ENCODE results near the gene ERFL.

The ERFL gene

GRCh38 chr19:41959056-41960053 lies 31.1 kb upstream of the ERFL start, which contains the start of gene RABAC1 (continued):
- no peak for TF ChIP-seq PRDM1 (tag by site-specific recombination; IDR thresholded peaks at IDR 0.05)
- no peak for TF ChIP-seq ZNF624 (tag by site-specific recombination; IDR thresholded peaks at IDR 0.05)
- TF ChIP-seq ZNF670 (tag by site-specific recombination; IDR thresholded peaks at IDR 0.05; ENCODE audit: low read depth): no peak
- TF ChIP-seq ZIC2 (tag by site-specific recombination; IDR thresholded peaks at IDR 0.05): no peak
- TF ChIP-seq RBAK (tag by site-specific recombination; IDR thresholded peaks at IDR 0.05): no peak
- TF ChIP-seq ZNF501 (tag by site-specific recombination; IDR thresholded peaks at IDR 0.05): peak; percentile 65; the same call in 1 of the 2 replicates
- TF ChIP-seq GLIS1 (tag by site-specific recombination; IDR thresholded peaks at IDR 0.05): peak; percentile 88
- TF ChIP-seq, protein P1, sequence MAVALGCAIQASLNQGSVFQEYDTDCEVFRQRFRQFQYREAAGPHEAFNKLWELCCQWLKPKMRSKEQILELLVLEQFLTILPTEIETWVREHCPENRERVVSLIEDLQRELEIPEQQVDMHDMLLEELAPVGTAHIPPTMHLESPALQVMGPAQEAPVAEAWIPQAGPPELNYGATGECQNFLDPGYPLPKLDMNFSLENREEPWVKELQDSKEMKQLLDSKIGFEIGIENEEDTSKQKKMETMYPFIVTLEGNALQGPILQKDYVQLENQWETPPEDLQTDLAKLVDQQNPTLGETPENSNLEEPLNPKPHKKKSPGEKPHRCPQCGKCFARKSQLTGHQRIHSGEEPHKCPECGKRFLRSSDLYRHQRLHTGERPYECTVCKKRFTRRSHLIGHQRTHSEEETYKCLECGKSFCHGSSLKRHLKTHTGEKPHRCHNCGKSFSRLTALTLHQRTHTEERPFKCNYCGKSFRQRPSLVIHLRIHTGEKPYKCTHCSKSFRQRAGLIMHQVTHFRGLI (tag by site-specific recombination; IDR thresholded peaks at IDR 0.05): no peak
- TF ChIP-seq ZNF19 (tag by site-specific recombination; IDR thresholded peaks at IDR 0.05; ENCODE audit: low read depth): no peak
- 0 out of 2 replicates have a peak, but pooled peaks have one; percentile 16 for TF ChIP-seq IKZF3 (tag by site-specific recombination; IDR thresholded peaks at IDR 0.05)
- TF ChIP-seq ZNF174 (tag by site-specific recombination; IDR thresholded peaks at IDR 0.05): no peak
- TF ChIP-seq, protein P2, sequence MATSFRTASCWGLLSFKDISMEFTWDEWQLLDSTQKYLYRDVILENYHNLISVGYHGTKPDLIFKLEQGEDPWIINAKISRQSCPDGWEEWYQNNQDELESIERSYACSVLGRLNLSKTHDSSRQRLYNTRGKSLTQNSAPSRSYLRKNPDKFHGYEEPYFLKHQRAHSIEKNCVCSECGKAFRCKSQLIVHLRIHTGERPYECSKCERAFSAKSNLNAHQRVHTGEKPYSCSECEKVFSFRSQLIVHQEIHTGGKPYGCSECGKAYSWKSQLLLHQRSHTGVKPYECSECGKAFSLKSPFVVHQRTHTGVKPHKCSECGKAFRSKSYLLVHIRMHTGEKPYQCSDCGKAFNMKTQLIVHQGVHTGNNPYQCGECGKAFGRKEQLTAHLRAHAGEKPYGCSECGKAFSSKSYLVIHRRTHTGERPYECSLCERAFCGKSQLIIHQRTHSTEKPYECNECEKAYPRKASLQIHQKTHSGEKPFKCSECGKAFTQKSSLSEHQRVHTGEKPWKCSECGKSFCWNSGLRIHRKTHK (tag by site-specific recombination; IDR thresholded peaks at IDR 0.05): no peak
- no peak for TF ChIP-seq ZNF585B (tag by site-specific recombination; IDR thresholded peaks at IDR 0.05)
- TF ChIP-seq ZNF518A (tag by site-specific recombination; conservative IDR thresholded peaks at IDR 0.05; ENCODE audit: low read depth): no peak; the same call in 1 of the 2 replicates
- TF ChIP-seq ZNF202 (tag by site-specific recombination; IDR thresholded peaks at IDR 0.05; ENCODE audit: borderline replicate concordance): no peak
- TF ChIP-seq, protein P3, sequence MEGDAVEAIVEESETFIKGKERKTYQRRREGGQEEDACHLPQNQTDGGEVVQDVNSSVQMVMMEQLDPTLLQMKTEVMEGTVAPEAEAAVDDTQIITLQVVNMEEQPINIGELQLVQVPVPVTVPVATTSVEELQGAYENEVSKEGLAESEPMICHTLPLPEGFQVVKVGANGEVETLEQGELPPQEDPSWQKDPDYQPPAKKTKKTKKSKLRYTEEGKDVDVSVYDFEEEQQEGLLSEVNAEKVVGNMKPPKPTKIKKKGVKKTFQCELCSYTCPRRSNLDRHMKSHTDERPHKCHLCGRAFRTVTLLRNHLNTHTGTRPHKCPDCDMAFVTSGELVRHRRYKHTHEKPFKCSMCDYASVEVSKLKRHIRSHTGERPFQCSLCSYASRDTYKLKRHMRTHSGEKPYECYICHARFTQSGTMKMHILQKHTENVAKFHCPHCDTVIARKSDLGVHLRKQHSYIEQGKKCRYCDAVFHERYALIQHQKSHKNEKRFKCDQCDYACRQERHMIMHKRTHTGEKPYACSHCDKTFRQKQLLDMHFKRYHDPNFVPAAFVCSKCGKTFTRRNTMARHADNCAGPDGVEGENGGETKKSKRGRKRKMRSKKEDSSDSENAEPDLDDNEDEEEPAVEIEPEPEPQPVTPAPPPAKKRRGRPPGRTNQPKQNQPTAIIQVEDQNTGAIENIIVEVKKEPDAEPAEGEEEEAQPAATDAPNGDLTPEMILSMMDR (tag by site-specific recombination; IDR thresholded peaks at IDR 0.05): peak; percentile 88
- TF ChIP-seq, protein P4, sequence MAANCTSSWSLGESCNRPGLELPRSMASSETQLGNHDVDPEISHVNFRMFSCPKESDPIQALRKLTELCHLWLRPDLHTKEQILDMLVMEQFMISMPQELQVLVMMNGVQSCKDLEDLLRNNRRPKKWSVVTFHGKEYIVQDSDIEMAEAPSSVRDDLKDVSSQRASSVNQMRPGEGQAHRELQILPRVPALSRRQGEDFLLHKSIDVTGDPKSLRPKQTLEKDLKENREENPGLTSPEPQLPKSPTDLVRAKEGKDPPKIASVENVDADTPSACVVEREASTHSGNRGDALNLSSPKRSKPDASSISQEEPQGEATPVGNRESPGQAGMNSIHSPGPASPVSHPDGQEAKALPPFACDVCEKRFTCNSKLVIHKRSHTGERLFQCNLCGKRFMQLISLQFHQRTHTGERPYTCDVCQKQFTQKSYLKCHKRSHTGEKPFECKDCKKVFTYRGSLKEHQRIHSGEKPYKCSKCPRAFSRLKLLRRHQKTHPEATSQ (tag by site-specific recombination; IDR thresholded peaks at IDR 0.05): no peak; the same call in 1 of the 2 replicates
- no peak for TF ChIP-seq PBX3 (CRISPR knock-in tag; IDR thresholded peaks at IDR 0.05)
- TF ChIP-seq ZNF175 (tag by site-specific recombination; IDR thresholded peaks at IDR 0.05): no peak
- TF ChIP-seq, protein P5, sequence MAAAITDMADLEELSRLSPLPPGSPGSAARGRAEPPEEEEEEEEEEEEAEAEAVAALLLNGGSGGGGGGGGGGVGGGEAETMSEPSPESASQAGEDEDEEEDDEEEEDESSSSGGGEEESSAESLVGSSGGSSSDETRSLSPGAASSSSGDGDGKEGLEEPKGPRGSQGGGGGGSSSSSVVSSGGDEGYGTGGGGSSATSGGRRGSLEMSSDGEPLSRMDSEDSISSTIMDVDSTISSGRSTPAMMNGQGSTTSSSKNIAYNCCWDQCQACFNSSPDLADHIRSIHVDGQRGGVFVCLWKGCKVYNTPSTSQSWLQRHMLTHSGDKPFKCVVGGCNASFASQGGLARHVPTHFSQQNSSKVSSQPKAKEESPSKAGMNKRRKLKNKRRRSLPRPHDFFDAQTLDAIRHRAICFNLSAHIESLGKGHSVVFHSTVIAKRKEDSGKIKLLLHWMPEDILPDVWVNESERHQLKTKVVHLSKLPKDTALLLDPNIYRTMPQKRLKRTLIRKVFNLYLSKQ (tag by site-specific recombination; IDR thresholded peaks at IDR 0.05; ENCODE audit: borderline replicate concordance): no peak
- TF ChIP-seq HOXC10 (CRISPR knock-in tag; IDR thresholded peaks at IDR 0.05): no peak
- peak; percentile 66 for TF ChIP-seq ZNF629 (tag by site-specific recombination; IDR thresholded peaks at IDR 0.05)
- no peak for TF ChIP-seq ZNF16 (tag by site-specific recombination; IDR thresholded peaks at IDR 0.05; ENCODE audit: low read depth)
- no peak for TF ChIP-seq ZNF416 (tag by site-specific recombination; IDR thresholded peaks at IDR 0.05)
